MM.1S (cell line): ENCODE measurements around the gene ELMOD1.

Experiments used
- DNase-seq: peaks from one replicate; pipeline ENCODE4 v3.0.0-alpha.2; 2015
- H2AFZ ChIP-seq: fragments of 300-600 bp; sonication (generic); 2 replicates; pipeline ENCODE4 v1.6.0; 2016; ENCODE audit warnings: antibody characterized with exemption, low read length
- H3F3A ChIP-seq: fragments of 300-600 bp; sonication (generic); 2 replicates; pipeline ENCODE4 v1.6.1; 2016; ENCODE audit warnings: mild to moderate bottlenecking, antibody characterized with exemption, low read length, moderate library complexity, mixed read lengths; ENCODE audit not compliant: insufficient read depth
- H3K27ac ChIP-seq: fragments of 300-600 bp; sonication (generic); 2 replicates; pipeline ENCODE4 v1.5.1; 2016; ENCODE audit warnings: mild to moderate bottlenecking, low read length
- H3K27me3 ChIP-seq: fragments of 300-600 bp; sonication (generic); replicated peaks from 2 replicates; pipeline ENCODE4 v1.6.0; 2016; ENCODE audit warnings: low read length; ENCODE audit not compliant: insufficient read depth
- H3K36me3 ChIP-seq: fragments of 300-600 bp; sonication (generic); replicated peaks from 2 replicates; pipeline ENCODE4 v1.6.1; 2016; ENCODE audit warnings: mild to moderate bottlenecking, low read length, mixed read lengths; ENCODE audit not compliant: insufficient read depth
- H3K4me1 ChIP-seq: fragments of 300-600 bp; sonication (generic); 2 replicates; pipeline ENCODE4 v1.6.1; 2016; ENCODE audit warnings: low read length, mixed read lengths
- H3K4me2 ChIP-seq: fragments of 300-600 bp; sonication (generic); 2 replicates; pipeline ENCODE4 v1.6.0; 2016; ENCODE audit warnings: low read depth, low read length
- H3K4me3 ChIP-seq: fragments of 300-600 bp; sonication (generic); 2 replicates; pipeline ENCODE4 v1.5.1; 2016; ENCODE audit warnings: low read length, mixed read lengths
- H3K79me2 ChIP-seq: fragments of 300-600 bp; sonication (generic); 2 replicates; pipeline ENCODE4 v1.6.1; 2016; ENCODE audit warnings: mixed run types, low read length, mixed read lengths
- H3K9ac ChIP-seq: fragments of 300-600 bp; sonication (generic); 2 replicates; pipeline ENCODE4 v1.6.1; 2016; ENCODE audit warnings: low read length, mixed read lengths
- H3K9me2 ChIP-seq: fragments of 300-600 bp; sonication (generic); replicated peaks from 2 replicates; pipeline ENCODE4 v1.6.1; 2016; ENCODE audit warnings: mild to moderate bottlenecking, low read length, mixed read lengths; ENCODE audit not compliant: insufficient read depth
- H3K9me3 ChIP-seq: fragments of 300-600 bp; sonication (generic); replicated peaks from 2 replicates; pipeline ENCODE4 v1.6.1; 2016; ENCODE audit warnings: mild to moderate bottlenecking, low read length, mixed read lengths; ENCODE audit not compliant: insufficient read depth
- H4K20me1 ChIP-seq: fragments of 300-600 bp; sonication (generic); 2 replicates; pipeline ENCODE4 v1.6.1; 2016; ENCODE audit warnings: mild to moderate bottlenecking, low read length, moderate library complexity, mixed read lengths; ENCODE audit not compliant: insufficient read depth
- CTCF ChIP-seq: fragments of 300-600 bp; sonication (generic); IDR thresholded peaks from 2 replicates; pipeline ENCODE4 v1.5.1; 2016; ENCODE audit warnings: antibody characterized with exemption, low read length, mixed read lengths
- EZH2 ChIP-seq: fragments of 300-600 bp; sonication (generic); optimal IDR thresholded peaks from 2 replicates; pipeline ENCODE3; 2017; ENCODE audit warnings: low read depth, mild to moderate bottlenecking, antibody characterized with exemption, low read length, mixed read lengths
- EZH2phosphoT487 ChIP-seq: fragments of 300-600 bp; sonication (generic); IDR thresholded peaks from 2 replicates; pipeline ENCODE4 v1.6.1; 2018; ENCODE audit warnings: antibody characterized with exemption, low read length

ELMOD1 gene

GRCh38 chr11:107623183-107623582 is 32.2 kb downstream of the ELMOD1 start:
- Histone ChIP-seq H3K4me3 (no peak overlapping the region), H3F3A (no peaks in the 10 kb centered on the region), H3K27ac (no peak overlapping the region), H2AFZ (no peak overlapping the region), H3K9me3 (no peaks in the 10 kb centered on the region), H3K79me2 (no peaks in the 10 kb centered on the region), H3K36me3 (no peaks in the 10 kb centered on the region), H3K27me3 (no peaks in the 10 kb centered on the region), H3K9me2 (no peaks in the 10 kb centered on the region), H3K4me1 (no peaks in the 10 kb centered on the region), H3K4me2 (no peak overlapping the region), H3K9ac (no peak overlapping the region), H4K20me1 (no peaks in the 10 kb centered on the region)
- DNase-seq, result no peak
- TF ChIP-seq EZH2, result no peak
- TF ChIP-seq EZH2phosphoT487, result no peak
- no peak for TF ChIP-seq CTCF

GRCh38 chr11:107624983-107625684 is 34.2 kb downstream of the ELMOD1 start:
- no peaks in the 10 kb centered on the region for H3K9me3 ChIP-seq
- no peak overlapping the region for H3K4me2 ChIP-seq
- no peak overlapping the region for H3K27ac ChIP-seq
- H3K4me1 ChIP-seq, result no peaks in the 10 kb centered on the region
- H4K20me1 ChIP-seq, result no peaks in the 10 kb centered on the region
- no peaks in the 10 kb centered on the region for H3K36me3 ChIP-seq
- no peaks in the 10 kb centered on the region for H3F3A ChIP-seq
- no peaks in the 10 kb centered on the region for H3K9me2 ChIP-seq
- no peak overlapping the region for H2AFZ ChIP-seq
- no peak for DNase-seq
- no peaks in the 10 kb centered on the region for H3K27me3 ChIP-seq
- TF ChIP-seq EZH2phosphoT487 (no peak), CTCF (no peak), EZH2 (no peak)
- no peaks in the 10 kb centered on the region for H3K79me2 ChIP-seq
- no peak overlapping the region for H3K4me3 ChIP-seq
- no peak overlapping the region for H3K9ac ChIP-seq

GRCh38 chr11:107625685-107625989 is 34.7 kb downstream of the ELMOD1 start:
- Histone ChIP-seq H3K4me3 (no peak overlapping the region), H3K4me1 (no peaks in the 10 kb centered on the region), H3F3A (no peaks in the 10 kb centered on the region), H3K9me2 (no peaks in the 10 kb centered on the region), H2AFZ (no peak overlapping the region), H3K27ac (no peak overlapping the region), H3K27me3 (no peaks in the 10 kb centered on the region), H3K4me2 (no peak overlapping the region), H4K20me1 (no peaks in the 10 kb centered on the region), H3K36me3 (no peaks in the 10 kb centered on the region), H3K9me3 (no peaks in the 10 kb centered on the region), H3K79me2 (no peaks in the 10 kb centered on the region), H3K9ac (no peak overlapping the region)
- TF ChIP-seq EZH2 (no peak), CTCF (no peak), EZH2phosphoT487 (no peak)
- no peak for DNase-seq
